PC-9 (cell line): ENCODE results near the gene DIP2C.

Source experiments
- CTCF ChIP-seq: fragments of 200-600 bp; sonication (generic); conservative IDR thresholded peaks from 2 replicates; pipeline ENCODE4 v1.6.1; 2017; ENCODE audit warnings: mixed run types, antibody characterized with exemption, mild to moderate bottlenecking, moderate library complexity
- EZH2 ChIP-seq: fragments of 200-600 bp; sonication (generic); IDR thresholded peaks from 2 replicates; pipeline ENCODE4 v1.8.0; 2017; ENCODE audit warnings: antibody characterized with exemption, low read depth

- no peak for TF ChIP-seq CTCF
- no peak for TF ChIP-seq EZH2
Measured at GRCh38 chr10:703118-703517, 13.7 kb upstream of the DIP2C start.
